GM19463 (cell line): Measurements from ENCODE around the gene PLEKHG4B.
"Not testable (repeated sequence)": the region's sequence is repeated elsewhere in the genome, so short reads cannot be mapped to it uniquely, and the experiment has no call there.

ENCODE experiments used
- ATAC-seq: cut with Tn5 transposase; IDR thresholded peaks from one replicate; pipeline ENCODE4 v1.9.1; 2021; ENCODE audit warnings: mild to moderate bottlenecking, moderate library complexity; ENCODE audit not compliant: unreplicated experiment

The PLEKHG4B gene

DNA sequence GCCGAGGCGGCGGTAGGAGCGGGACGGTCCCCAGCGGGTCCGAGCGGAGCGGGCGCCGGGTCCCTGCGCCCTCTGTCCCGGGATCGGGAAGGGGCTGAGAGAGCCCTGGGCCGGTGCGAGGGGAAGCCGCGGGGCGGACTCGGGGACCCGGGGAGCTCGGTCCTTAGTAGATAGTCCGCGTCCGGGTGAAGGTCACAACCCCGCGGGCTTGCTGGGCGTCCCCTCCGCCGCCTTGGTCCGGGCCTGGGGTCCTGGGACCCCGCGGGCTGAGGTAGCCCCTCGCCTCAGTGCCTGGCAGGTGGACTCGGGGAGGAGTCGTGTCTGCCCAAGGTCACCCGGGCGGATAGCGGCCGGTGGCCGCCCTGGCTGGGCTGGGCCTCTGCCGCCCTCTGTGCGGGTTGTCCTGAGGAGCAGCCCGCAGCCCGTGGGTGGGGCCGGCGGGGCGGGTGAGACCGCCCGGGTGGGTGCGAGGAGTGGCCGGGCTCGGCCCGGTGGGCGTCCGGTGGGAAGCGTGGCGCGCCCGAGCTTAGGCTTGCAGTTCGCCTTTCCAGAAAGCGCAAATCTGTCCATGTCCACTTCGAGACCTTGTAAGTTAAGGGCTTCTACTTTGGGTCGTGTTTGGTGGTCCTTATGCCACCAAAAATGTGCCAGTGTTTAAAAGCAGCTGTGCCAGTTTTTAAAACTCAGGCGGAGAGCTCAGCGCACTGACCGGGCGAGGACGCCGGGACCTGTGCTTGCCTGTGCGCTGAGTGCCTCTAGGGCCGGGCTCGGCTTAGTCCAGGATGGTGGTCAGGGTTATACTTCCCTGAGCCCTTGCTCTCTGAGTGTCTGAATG is 126.7 kb downstream of the PLEKHG4B start:
- peak; percentile 20 for ATAC-seq

- ATAC-seq = no peak
These were observed 127.5 kb downstream of the PLEKHG4B start for GRCh38 chr5:219460-219863.

GRCh38 chr5:219991-220390 is 128.0 kb downstream of the PLEKHG4B start:
- ATAC-seq = no peak

GRCh38 chr5:222951-223715 is 131.2 kb downstream of the PLEKHG4B start:
- ATAC-seq = not testable (repeated sequence)

- no peak for ATAC-seq
These were observed 131.8 kb downstream of the PLEKHG4B start for GRCh38 chr5:223791-224190.

GRCh38 chr5:225334-225733 is 133.4 kb downstream of the PLEKHG4B start:
- ATAC-seq = no peak

GRCh38 chr5:227375-227774 is 135.4 kb downstream of the PLEKHG4B start:
- not testable (repeated sequence) for ATAC-seq

- ATAC-seq = no peak
These were observed 136.9 kb downstream of the PLEKHG4B start for GRCh38 chr5:228886-229285.

GRCh38 chr5:230711-231110 is 138.7 kb downstream of the PLEKHG4B start:
- no peak for ATAC-seq

GRCh38 chr5:231661-232060 is 139.7 kb downstream of the PLEKHG4B start:
- ATAC-seq = no peak

GRCh38 chr5:233426-233825 is 141.5 kb downstream of the PLEKHG4B start:
- ATAC-seq = not testable (repeated sequence)

- ATAC-seq = no peak
These were observed 142.5 kb downstream of the PLEKHG4B start for GRCh38 chr5:234450-234849.

DNA sequence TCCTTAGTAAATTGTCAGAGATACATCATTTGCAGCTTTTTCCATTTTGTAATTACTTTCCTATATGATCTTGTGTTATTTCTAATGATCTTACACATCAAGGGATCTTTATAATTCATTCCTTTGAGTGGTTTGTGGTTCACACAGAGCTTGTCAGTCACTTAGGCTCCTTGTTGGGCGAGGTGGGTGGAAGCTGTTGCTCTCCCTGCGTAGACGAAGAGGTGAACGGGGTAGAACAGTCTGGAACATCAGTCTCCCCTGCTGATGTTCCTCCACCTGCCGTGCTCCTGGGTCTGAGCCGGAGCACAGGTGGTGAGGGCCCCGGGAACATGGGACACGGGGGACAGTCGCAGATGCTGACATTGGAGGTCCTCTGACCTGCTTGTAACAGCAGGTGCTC is 143.6 kb downstream of the PLEKHG4B start:
- ATAC-seq = not testable (repeated sequence)

- ATAC-seq = not testable (repeated sequence)
These were observed 146.0 kb downstream of the PLEKHG4B start for GRCh38 chr5:237931-238330.
